ENCODE measurements around the gene CACNA1D. TPM values are rescaled to one million over a fixed set of nuclear protein-coding genes. Genes with fewer than 3 reads are reported as not detected.

The CACNA1D gene
- total and polyA plus RNA-seq, 12 donors: 0.04 to 1.9 (median 0.49) TPM

DNA sequence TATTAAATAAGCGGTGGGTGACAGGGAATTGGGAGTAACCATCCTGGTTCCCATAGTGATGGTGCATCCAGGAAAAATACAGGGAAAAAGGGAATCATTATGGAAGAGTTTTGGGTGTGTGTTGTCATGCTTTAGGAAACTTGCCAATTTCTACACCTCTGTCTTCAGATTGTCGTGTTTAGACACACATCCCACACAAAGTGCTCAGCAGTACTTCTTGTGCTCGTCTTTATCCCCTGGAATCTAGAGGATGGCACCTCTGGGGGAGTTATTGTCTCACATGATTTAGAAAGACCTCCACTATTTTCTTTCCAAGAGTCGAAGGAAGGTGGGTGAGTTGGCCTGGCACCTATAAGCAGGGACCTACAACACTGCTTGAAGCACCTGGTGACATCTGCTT, 35.8 kb downstream of the CACNA1D start:
- TF ChIP-seq, protein P1, sequence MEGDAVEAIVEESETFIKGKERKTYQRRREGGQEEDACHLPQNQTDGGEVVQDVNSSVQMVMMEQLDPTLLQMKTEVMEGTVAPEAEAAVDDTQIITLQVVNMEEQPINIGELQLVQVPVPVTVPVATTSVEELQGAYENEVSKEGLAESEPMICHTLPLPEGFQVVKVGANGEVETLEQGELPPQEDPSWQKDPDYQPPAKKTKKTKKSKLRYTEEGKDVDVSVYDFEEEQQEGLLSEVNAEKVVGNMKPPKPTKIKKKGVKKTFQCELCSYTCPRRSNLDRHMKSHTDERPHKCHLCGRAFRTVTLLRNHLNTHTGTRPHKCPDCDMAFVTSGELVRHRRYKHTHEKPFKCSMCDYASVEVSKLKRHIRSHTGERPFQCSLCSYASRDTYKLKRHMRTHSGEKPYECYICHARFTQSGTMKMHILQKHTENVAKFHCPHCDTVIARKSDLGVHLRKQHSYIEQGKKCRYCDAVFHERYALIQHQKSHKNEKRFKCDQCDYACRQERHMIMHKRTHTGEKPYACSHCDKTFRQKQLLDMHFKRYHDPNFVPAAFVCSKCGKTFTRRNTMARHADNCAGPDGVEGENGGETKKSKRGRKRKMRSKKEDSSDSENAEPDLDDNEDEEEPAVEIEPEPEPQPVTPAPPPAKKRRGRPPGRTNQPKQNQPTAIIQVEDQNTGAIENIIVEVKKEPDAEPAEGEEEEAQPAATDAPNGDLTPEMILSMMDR (IDR thresholded peaks at IDR 0.05): no peak
- Histone ChIP-seq H3K36me3 (no peaks in the 10 kb centered on the region), H3K9me3 (no peaks in the 10 kb centered on the region), H3K27ac (no peak overlapping the region), H3K4me1 (no peaks in the 10 kb centered on the region), H3K27me3 (peaks cover 0 to 48% (median 24%) of the 10 kb centered on the region in 7 donors), H3K4me3 (no peak overlapping the region)
- WGBS, 2 donors: 64 to 75% methylated on average over 4 of the region's 4 CpGs
- DNase-seq (no peak), ATAC-seq (no peak)
- intact Hi-C loops (cut with DNase I): no loop called here

DNA sequence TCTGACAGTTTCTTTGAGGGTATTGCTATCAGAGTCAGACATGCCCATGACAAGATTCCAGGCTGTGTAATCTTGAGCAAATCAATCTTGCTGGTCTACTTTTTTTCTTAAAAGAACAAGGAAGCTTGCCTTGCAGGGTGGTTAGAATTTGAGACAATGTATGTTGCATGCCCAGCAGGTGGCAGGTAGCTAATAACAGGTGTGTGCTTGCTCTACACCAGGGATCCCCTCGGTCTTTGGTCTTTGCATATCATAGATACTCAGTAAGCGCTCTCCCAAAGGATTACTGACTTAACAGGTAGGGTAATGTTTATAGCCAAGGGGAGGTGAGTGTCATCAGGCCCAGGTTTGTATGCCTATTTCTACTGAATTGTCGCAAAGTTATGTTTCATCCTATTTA, 37.3 kb downstream of the CACNA1D start:
- Histone ChIP-seq H3K9me3 (no peaks in the 10 kb centered on the region), H3K27me3 (peaks cover 0 to 48% (median 28%) of the 10 kb centered on the region in 7 donors), H3K36me3 (no peaks in the 10 kb centered on the region), H3K27ac (no peak overlapping the region), H3K4me1 (no peaks in the 10 kb centered on the region), H3K4me3 (no peak overlapping the region)
- DNase-seq (no peak), ATAC-seq (no peak)
- intact Hi-C loops (cut with DNase I): no loop called here
- TF ChIP-seq, protein P1 (IDR thresholded peaks at IDR 0.05): no peak
- WGBS, 2 donors: 84 to 86% methylated on average over 3 of the region's 3 CpGs

DNA sequence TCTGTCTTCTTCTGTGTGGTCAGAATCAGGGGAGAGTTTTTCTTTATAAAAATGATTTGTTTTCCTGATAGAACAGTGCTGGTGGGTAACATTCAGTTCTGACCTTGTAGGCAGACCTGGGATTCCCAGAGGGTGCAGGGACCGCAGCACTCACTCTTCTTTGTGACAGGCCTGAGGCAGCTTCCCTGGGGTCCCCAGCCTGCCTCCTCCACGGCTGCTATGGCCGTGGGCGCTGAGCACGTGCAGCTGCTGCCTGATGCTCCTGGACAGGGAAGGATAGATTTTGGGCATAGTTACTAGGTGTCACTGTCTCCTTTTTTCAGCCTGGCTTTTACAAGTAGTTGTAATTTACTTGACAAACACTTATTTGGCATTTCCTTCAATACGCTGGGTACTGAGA, 39.1 kb downstream of the CACNA1D start:
- no peaks in the 10 kb centered on the region for H3K9me3 ChIP-seq
- H3K27ac ChIP-seq: no peak overlapping the region
- no peak for ATAC-seq
- intact Hi-C loops (cut with DNase I): no loop called here
- DNase-seq: no peak
- TF ChIP-seq, protein P1 (IDR thresholded peaks at IDR 0.05): no peak
- no peaks in the 10 kb centered on the region for H3K36me3 ChIP-seq
- H3K27me3 ChIP-seq: peaks cover 0 to 48% (median 28%) of the 10 kb centered on the region in 7 donors
- no peak overlapping the region for H3K4me3 ChIP-seq
- WGBS, 2 donors: 77% methylated on average over 6 of the region's 6 CpGs
- no peaks in the 10 kb centered on the region for H3K4me1 ChIP-seq

DNA sequence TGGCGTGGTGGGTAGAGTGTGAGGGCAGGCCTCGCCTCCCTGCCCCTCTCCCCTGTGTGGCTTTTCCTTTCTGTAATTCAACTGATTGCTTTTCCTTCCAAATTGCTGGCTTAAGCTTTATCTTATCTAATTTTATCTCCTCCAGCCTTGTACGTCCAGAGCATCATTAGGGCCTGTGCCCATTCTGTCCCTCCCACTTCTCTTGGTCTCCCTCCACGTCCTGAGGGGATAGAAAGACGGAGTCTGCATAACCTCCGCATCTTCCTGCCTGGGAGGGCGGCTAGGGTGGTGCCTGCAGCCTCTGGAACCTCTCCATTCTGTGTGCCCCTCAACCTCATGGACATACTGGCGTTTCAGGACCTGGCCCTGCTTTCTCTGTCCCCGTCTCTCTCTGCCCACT, 39.8 kb downstream of the CACNA1D start:
- TF ChIP-seq, protein P1 (IDR thresholded peaks at IDR 0.05): no peak
- whole genome bisulfite sequencing, 2 donors: 64 to 68% methylated on average over 9 of the region's 9 CpGs
- no peak for ATAC-seq

More for the DNA sequence above, 39.8 kb downstream of the CACNA1D start:
- intact Hi-C loops (cut with DNase I): no loop called here
- H3K27ac ChIP-seq: no peak overlapping the region
- H3K4me3 ChIP-seq: no peak overlapping the region
- DNase-seq: no peak
- H3K36me3 ChIP-seq: no peaks in the 10 kb centered on the region
- no peaks in the 10 kb centered on the region for H3K4me1 ChIP-seq
- peaks cover 0 to 53% (median 29%) of the 10 kb centered on the region in 7 donors for H3K27me3 ChIP-seq
- no peaks in the 10 kb centered on the region for H3K9me3 ChIP-seq
